ENCODE data around the gene BCAR1.

- TF ChIP-seq POLR2AphosphoS5 (IDR thresholded peaks at IDR 0.05; ENCODE audit: insufficient read depth in 1 of 2, low read depth in 1 of 2): no peak
- TF ChIP-seq, protein P1, sequence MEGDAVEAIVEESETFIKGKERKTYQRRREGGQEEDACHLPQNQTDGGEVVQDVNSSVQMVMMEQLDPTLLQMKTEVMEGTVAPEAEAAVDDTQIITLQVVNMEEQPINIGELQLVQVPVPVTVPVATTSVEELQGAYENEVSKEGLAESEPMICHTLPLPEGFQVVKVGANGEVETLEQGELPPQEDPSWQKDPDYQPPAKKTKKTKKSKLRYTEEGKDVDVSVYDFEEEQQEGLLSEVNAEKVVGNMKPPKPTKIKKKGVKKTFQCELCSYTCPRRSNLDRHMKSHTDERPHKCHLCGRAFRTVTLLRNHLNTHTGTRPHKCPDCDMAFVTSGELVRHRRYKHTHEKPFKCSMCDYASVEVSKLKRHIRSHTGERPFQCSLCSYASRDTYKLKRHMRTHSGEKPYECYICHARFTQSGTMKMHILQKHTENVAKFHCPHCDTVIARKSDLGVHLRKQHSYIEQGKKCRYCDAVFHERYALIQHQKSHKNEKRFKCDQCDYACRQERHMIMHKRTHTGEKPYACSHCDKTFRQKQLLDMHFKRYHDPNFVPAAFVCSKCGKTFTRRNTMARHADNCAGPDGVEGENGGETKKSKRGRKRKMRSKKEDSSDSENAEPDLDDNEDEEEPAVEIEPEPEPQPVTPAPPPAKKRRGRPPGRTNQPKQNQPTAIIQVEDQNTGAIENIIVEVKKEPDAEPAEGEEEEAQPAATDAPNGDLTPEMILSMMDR (IDR thresholded peaks at IDR 0.05): no peak
Measured at GRCh38 chr16:75227361-75228142, 23.9 kb downstream of the BCAR1 start.
